H9 (cell line): ENCODE results near the gene LAYN. TPM values are rescaled to one million over a fixed set of nuclear protein-coding genes. Genes with fewer than 3 reads are reported as not detected.

Source experiments
- DNase-seq: peaks from one replicate; pipeline ENCODE4 v3.0.0-alpha.2; 2017
- H2AFZ ChIP-seq: one replicate; pipeline ENCODE4 v1.6.1; 2013; ENCODE audit warnings: mild to moderate bottlenecking, low read length, control low read depth, moderate library complexity
- H2AK5ac ChIP-seq: 2 replicates; pipeline ENCODE4 v1.6.1; 2013; ENCODE audit warnings: low read length, control low read depth, mixed read lengths; ENCODE audit not compliant: insufficient read length
- H2BK120ac ChIP-seq: one replicate; pipeline ENCODE4 v1.6.1; 2013; ENCODE audit warnings: low read depth, mild to moderate bottlenecking, low read length, control low read depth, inconsistent platforms; ENCODE audit not compliant: poor library complexity, severe bottlenecking
- H2BK12ac ChIP-seq: 2 replicates; pipeline ENCODE4 v1.6.1; 2013; ENCODE audit warnings: low read length, control low read depth, mixed read lengths, low read depth; ENCODE audit not compliant: insufficient read length
- H2BK15ac ChIP-seq: 2 replicates; pipeline ENCODE4 v1.6.1; 2013; ENCODE audit warnings: low read depth, low read length, control low read depth
- H2BK20ac ChIP-seq: one replicate; pipeline ENCODE4 v1.6.1; 2013; ENCODE audit warnings: low read depth, mild to moderate bottlenecking, low read length, control low read depth, inconsistent platforms; ENCODE audit not compliant: poor library complexity, severe bottlenecking
- H2BK5ac ChIP-seq: 2 replicates; pipeline ENCODE4 v1.6.1; 2013; ENCODE audit warnings: low read length, control low read depth, mixed read lengths; ENCODE audit not compliant: insufficient read length
- H3K14ac ChIP-seq: 2 replicates; pipeline ENCODE4 v1.6.1; 2013; ENCODE audit warnings: low read length, control low read depth; ENCODE audit not compliant: insufficient read depth
- H3K18ac ChIP-seq: 2 replicates; pipeline ENCODE4 v1.6.1; 2013; ENCODE audit warnings: low read depth, mild to moderate bottlenecking, mixed read lengths, low read length, control low read depth; ENCODE audit not compliant: insufficient read length
- H3K23ac ChIP-seq: 2 replicates; pipeline ENCODE4 v1.6.1; 2013; ENCODE audit warnings: low read length, control low read depth, mixed read lengths, low read depth; ENCODE audit not compliant: insufficient read length
- H3K23me2 ChIP-seq: 2 replicates; pipeline ENCODE4 v1.6.1; 2013; ENCODE audit warnings: low read depth, mild to moderate bottlenecking, mixed read lengths, low read length, control low read depth; ENCODE audit not compliant: insufficient read length, poor library complexity, severe bottlenecking
- H3K27ac ChIP-seq: 2 replicates; pipeline ENCODE4 v1.5.1; 2013; ENCODE audit warnings: low read length, control low read depth, mixed read lengths, low read depth; ENCODE audit not compliant: insufficient read length
- H3K27me3 ChIP-seq: 2 replicates; pipeline ENCODE4 v1.6.1; 2013; ENCODE audit warnings: low read length, control low read depth, inconsistent platforms; ENCODE audit not compliant: insufficient read depth
- H3K4ac ChIP-seq: 2 replicates; pipeline ENCODE4 v1.6.1; 2013; ENCODE audit warnings: low read depth, mild to moderate bottlenecking, control low read depth, inconsistent platforms, low read length, moderate library complexity
- H3K4me1 ChIP-seq: 2 replicates; pipeline ENCODE4 v1.6.1; 2013; ENCODE audit warnings: low read length, control low read depth, inconsistent platforms; ENCODE audit not compliant: insufficient read depth
- H3K4me2 ChIP-seq: 2 replicates; pipeline ENCODE4 v1.6.1; 2013; ENCODE audit warnings: low read length, control low read depth, mixed read lengths; ENCODE audit not compliant: insufficient read length, insufficient read depth
- H3K56ac ChIP-seq: 2 replicates; pipeline ENCODE4 v1.6.1; 2013; ENCODE audit warnings: low read depth, mild to moderate bottlenecking, mixed read lengths, low read length, control low read depth; ENCODE audit not compliant: insufficient read length
- H3K79me1 ChIP-seq: 2 replicates; pipeline ENCODE4 v1.6.1; 2013; ENCODE audit warnings: low read depth, mild to moderate bottlenecking, moderate library complexity, low read length, control low read depth, inconsistent platforms; ENCODE audit not compliant: insufficient read depth, poor library complexity, severe bottlenecking
- H3K79me2 ChIP-seq: 2 replicates; pipeline ENCODE4 v1.6.1; 2013; ENCODE audit warnings: low read length, control low read depth, inconsistent platforms; ENCODE audit not compliant: insufficient read depth
- H3K9ac ChIP-seq: 2 replicates; pipeline ENCODE4 v1.6.1; 2013; ENCODE audit warnings: low read length, control low read depth, mixed read lengths; ENCODE audit not compliant: insufficient read length; ENCODE audit errors: extremely low read depth
- H3K9me3 ChIP-seq: one replicate; pipeline ENCODE4 v1.6.1; 2013; ENCODE audit warnings: low read depth, low read length, inconsistent platforms; ENCODE audit not compliant: control insufficient read depth
- H3T11ph ChIP-seq: one replicate; pipeline ENCODE4 v1.6.1; 2013; ENCODE audit warnings: mild to moderate bottlenecking, low read length, control low read depth, inconsistent platforms
- H4K20me1 ChIP-seq: one replicate; pipeline ENCODE4 v1.6.1; 2013; ENCODE audit not compliant: control insufficient read depth, insufficient read length, insufficient read depth
- H4K5ac ChIP-seq: 2 replicates; pipeline ENCODE4 v1.6.1; 2013; ENCODE audit warnings: low read depth, mild to moderate bottlenecking, mixed read lengths, low read length, control low read depth; ENCODE audit not compliant: insufficient read length
- H4K8ac ChIP-seq: replicated peaks from 2 replicates; pipeline ENCODE4 v1.6.1; 2013; ENCODE audit warnings: low read length, control low read depth, mixed read lengths, low read depth; ENCODE audit not compliant: insufficient read length
- H4K91ac ChIP-seq: 2 replicates; pipeline ENCODE4 v1.6.1; 2013; ENCODE audit warnings: low read depth, mild to moderate bottlenecking, moderate library complexity, mixed read lengths, low read length, control low read depth; ENCODE audit not compliant: insufficient read length
- H3K27ac Mint-ChIP-seq, 3 experiments: 2 replicates in 2 of 3; 3 replicates in 1 of 3; pipeline ENCODE4 v1.8.0; 2020 to 2021; ENCODE audit warnings: mixed read lengths in 3 of 3, mild to moderate bottlenecking in 1 of 3, moderate library complexity in 1 of 3
- H3K27me3 Mint-ChIP-seq: 2 replicates; pipeline ENCODE4 v1.8.0; 2021; ENCODE audit warnings: low read depth, mild to moderate bottlenecking, moderate library complexity, mixed read lengths
- H3K36me3 Mint-ChIP-seq, 3 experiments: 2 replicates in 2 of 3; 3 replicates in 1 of 3; pipeline ENCODE4 v1.8.0; 2020 to 2021; ENCODE audit warnings: low read depth in 3 of 3, mixed read lengths in 3 of 3; ENCODE audit not compliant: insufficient read depth in 1 of 3
- H3K4me1 Mint-ChIP-seq, 2 experiments: 2 replicates each; pipeline ENCODE4 v1.8.0; 2020; ENCODE audit warnings: mixed read lengths in 2 of 2
- H3K4me3 Mint-ChIP-seq, 2 experiments: 2 replicates in 1 of 2; 3 replicates in 1 of 2; pipeline ENCODE4 v1.8.0; 2020 to 2021; ENCODE audit warnings: mild to moderate bottlenecking in 2 of 2, mixed read lengths in 2 of 2, moderate library complexity in 1 of 2
- H3K9me3 Mint-ChIP-seq, 2 experiments: 2 replicates in 1 of 2; 3 replicates in 1 of 2; pipeline ENCODE4 v1.8.0; 2020; ENCODE audit warnings: mild to moderate bottlenecking in 2 of 2, mixed read lengths in 2 of 2, moderate library complexity in 1 of 2
- WGBS: extraction: QIAGEN DNeasy Blood & Tissue Kit; methylation state at CpG from one replicate; pipeline ENCODE4 v1.1.7; 2013; ENCODE audit warnings: missing lambda C conversion rate, low lambda C conversion rate, mixed read lengths; ENCODE audit not compliant: insufficient read length; ENCODE audit errors: extremely low coverage; 5-methylcytosine and 5-hydroxymethylcytosine counted together
- total RNA-seq: library from RNA; stranded (reverse); gene quantifications from 2 replicates; pipeline ENCODE4 v1.2.1, GENCODE V29; 2021
- TF ChIP-seq, protein P1 (sequence below): fragments of 200-600 bp; sonication (generic); conservative IDR thresholded peaks from 3 replicates; pipeline ENCODE4 v1.8.0; 2021; ENCODE audit warnings: antibody characterized with exemption, mild to moderate bottlenecking

Gene LAYN
- total RNA-seq, 1 experiment from 2014 or later = 3.1 TPM

DNA sequence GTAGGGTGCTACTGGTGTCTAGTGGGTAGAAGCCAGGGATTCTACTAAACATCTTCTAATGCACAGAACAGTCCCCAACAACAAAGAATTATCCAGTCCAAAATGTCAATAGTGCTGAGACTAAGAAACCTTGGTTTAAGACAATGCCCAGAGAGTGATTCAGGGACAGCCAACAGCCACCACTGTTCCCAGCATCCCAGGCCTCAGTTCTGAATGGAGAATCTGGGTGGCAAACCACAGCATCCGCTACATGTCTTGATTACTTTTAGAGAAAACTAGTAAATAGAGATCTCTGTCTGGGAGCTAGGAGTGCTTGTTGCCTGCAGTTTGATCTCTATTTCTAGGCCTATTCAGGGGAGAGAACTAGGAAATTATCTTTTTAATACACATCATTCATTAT is 40.8 kb downstream of the LAYN start:
- TF ChIP-seq, protein P1, sequence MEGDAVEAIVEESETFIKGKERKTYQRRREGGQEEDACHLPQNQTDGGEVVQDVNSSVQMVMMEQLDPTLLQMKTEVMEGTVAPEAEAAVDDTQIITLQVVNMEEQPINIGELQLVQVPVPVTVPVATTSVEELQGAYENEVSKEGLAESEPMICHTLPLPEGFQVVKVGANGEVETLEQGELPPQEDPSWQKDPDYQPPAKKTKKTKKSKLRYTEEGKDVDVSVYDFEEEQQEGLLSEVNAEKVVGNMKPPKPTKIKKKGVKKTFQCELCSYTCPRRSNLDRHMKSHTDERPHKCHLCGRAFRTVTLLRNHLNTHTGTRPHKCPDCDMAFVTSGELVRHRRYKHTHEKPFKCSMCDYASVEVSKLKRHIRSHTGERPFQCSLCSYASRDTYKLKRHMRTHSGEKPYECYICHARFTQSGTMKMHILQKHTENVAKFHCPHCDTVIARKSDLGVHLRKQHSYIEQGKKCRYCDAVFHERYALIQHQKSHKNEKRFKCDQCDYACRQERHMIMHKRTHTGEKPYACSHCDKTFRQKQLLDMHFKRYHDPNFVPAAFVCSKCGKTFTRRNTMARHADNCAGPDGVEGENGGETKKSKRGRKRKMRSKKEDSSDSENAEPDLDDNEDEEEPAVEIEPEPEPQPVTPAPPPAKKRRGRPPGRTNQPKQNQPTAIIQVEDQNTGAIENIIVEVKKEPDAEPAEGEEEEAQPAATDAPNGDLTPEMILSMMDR = no peak
- no peak overlapping the region for H4K91ac ChIP-seq
- no peak overlapping the region for H2BK5ac ChIP-seq
- H3K9me3 ChIP-seq = no peaks in the 10 kb centered on the region
- H4K20me1 ChIP-seq = no peaks in the 10 kb centered on the region
- WGBS = no CpG with 5 or more reads among the region's 1 CpG
- no peak overlapping the region for H3K23ac ChIP-seq
- H2AFZ ChIP-seq = no peak overlapping the region
- H4K5ac ChIP-seq = no peak overlapping the region
- no peak overlapping the region for H3T11ph ChIP-seq
- H3K4me2 ChIP-seq = no peak overlapping the region
- H3K9me3 Mint-ChIP-seq = no peaks in the 10 kb centered on the region; a peak in 1 of 5 replicates
- no peak overlapping the region for H3K27ac Mint-ChIP-seq
- DNase-seq = no peak
- H3K23me2 ChIP-seq = no peaks in the 10 kb centered on the region
- no peak overlapping the region for H3K56ac ChIP-seq
- no peak overlapping the region for H3K4me3 Mint-ChIP-seq
- H3K18ac ChIP-seq = no peak overlapping the region
- no peak overlapping the region for H2BK20ac ChIP-seq
- H2BK12ac ChIP-seq = no peak overlapping the region
- H3K9ac ChIP-seq = no peak overlapping the region
- H2AK5ac ChIP-seq = no peak overlapping the region
- H4K8ac ChIP-seq = no peak overlapping the region
- no peak overlapping the region for H3K14ac ChIP-seq
- no peak overlapping the region for H3K27ac ChIP-seq
- H3K27me3 ChIP-seq = no peaks in the 10 kb centered on the region
- H2BK120ac ChIP-seq = no peak overlapping the region
- H3K36me3 Mint-ChIP-seq = no peaks in the 10 kb centered on the region
- peaks cover 3% of the 10 kb centered on the region; the same call in 1 of the 2 replicates for H3K4me1 ChIP-seq
- peaks cover 6 to 15% of the 10 kb centered on the region in 2 experiments for H3K4me1 Mint-ChIP-seq
- H2BK15ac ChIP-seq = no peak overlapping the region
- no peaks in the 10 kb centered on the region for H3K79me1 ChIP-seq
- no peaks in the 10 kb centered on the region for H3K79me2 ChIP-seq
- no peak overlapping the region for H3K4ac ChIP-seq
- peaks cover 1% of the 10 kb centered on the region; the same call in 1 of the 2 replicates for H3K27me3 Mint-ChIP-seq
